Hepatocyte (in vitro differentiated cells): ENCODE data around the gene RSPH9.

Experiments used
- EZH2phosphoT487 ChIP-seq: fragments of 200-600 bp; sonication (generic); IDR thresholded peaks from one replicate; pipeline ENCODE4 v1.6.1; 2018; ENCODE audit warnings: antibody characterized with exemption, mild to moderate bottlenecking, low read depth, moderate library complexity; ENCODE audit not compliant: unreplicated experiment, severe bottlenecking
- TF ChIP-seq, protein P1 (sequence below): fragments of 200-600 bp; sonication (generic); IDR thresholded peaks from 2 replicates; pipeline ENCODE4 v1.5.1; 2016; ENCODE audit warnings: antibody characterized with exemption, mild to moderate bottlenecking; ENCODE audit not compliant: poor library complexity

DNA sequence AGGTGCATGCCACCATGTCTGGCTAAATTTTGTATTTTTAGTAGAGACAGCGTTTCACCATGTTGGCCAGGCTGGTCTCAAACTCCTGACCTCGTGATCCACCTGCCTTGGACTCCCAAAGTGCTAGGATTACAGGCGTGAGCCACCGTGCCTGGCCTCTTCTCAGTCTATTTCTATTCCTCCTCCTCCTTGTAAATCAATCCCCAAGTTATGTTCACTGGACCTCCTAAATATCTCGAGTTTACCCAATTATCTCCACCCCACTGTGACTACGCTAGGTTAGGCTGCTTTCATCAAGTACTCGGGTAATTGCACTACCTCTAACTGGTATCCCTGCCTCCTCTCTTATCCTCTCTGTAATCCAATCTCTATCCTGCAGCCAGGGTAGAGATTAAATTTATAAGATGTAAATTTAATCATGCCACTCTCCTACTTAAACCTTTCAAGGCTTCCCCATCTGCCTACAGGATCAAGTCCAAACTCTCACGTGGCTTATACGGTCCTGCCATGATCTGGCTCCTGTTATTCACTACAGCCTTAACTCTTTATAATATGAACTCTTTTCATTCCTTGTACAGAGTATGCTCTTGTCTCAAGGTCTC is 10.0 kb upstream of the RSPH9 start:
- TF ChIP-seq, protein P1, sequence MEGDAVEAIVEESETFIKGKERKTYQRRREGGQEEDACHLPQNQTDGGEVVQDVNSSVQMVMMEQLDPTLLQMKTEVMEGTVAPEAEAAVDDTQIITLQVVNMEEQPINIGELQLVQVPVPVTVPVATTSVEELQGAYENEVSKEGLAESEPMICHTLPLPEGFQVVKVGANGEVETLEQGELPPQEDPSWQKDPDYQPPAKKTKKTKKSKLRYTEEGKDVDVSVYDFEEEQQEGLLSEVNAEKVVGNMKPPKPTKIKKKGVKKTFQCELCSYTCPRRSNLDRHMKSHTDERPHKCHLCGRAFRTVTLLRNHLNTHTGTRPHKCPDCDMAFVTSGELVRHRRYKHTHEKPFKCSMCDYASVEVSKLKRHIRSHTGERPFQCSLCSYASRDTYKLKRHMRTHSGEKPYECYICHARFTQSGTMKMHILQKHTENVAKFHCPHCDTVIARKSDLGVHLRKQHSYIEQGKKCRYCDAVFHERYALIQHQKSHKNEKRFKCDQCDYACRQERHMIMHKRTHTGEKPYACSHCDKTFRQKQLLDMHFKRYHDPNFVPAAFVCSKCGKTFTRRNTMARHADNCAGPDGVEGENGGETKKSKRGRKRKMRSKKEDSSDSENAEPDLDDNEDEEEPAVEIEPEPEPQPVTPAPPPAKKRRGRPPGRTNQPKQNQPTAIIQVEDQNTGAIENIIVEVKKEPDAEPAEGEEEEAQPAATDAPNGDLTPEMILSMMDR = no peak
- no peak for TF ChIP-seq EZH2phosphoT487
